Aortic smooth muscle cell (primary cell): ENCODE results near the gene ENOX1. TPM values are rescaled to one million over a fixed set of nuclear protein-coding genes. Genes with fewer than 3 reads are reported as not detected.

Source experiments
- total RNA-seq: library from RNA; depleted of rRNA; stranded (reverse); fragments of >200 nt; gene quantifications from 2 replicates; pipeline ENCODE4 v1.2.3, GENCODE V29; 2014

ENOX1 gene
- 0.40 and 1.2 TPM in 2 replicates for total RNA-seq

GRCh38 chr13:43786766-43787517 lies at the start of gene ENOX1:
Gene ENOX1, minus strand, starts transcription at chr13:43786972.

Other genes with a start within 250 kb of the ENOX1 start
- gene CCDC122, start 92.8 kb upstream of the ENOX1 start, total RNA-seq, result 2.4 and 4.5 TPM in 2 replicates
- gene LACC1, start 92.9 kb upstream of the ENOX1 start, total RNA-seq, result 6.3 and 6.5 TPM in 2 replicates